GM12878 (cell line): ENCODE measurements around the gene DBNL.
"Not testable (repeated sequence)": the region's sequence is repeated elsewhere in the genome, so short reads cannot be mapped to it uniquely, and the experiment has no call there.

Experiments used
- CTCF ChIP-seq, 3 experiments: IDR thresholded peaks in 2 of 3; conservative IDR thresholded peaks in 1 of 3; 2 replicates each; pipeline ENCODE4 v1.5.1; 2011; ENCODE audit warnings: low read depth in 3 of 3, low read length in 3 of 3, mild to moderate bottlenecking in 3 of 3, control low read depth in 2 of 3, moderate library complexity in 2 of 3, inconsistent platforms in 1 of 3, mixed read lengths in 1 of 3; ENCODE audit not compliant: control insufficient read depth in 2 of 3, insufficient read depth in 1 of 3; ENCODE audit errors: extremely low read depth in 1 of 3
- PAX8 ChIP-seq: fragments of 450-650 bp; IDR thresholded peaks from 2 replicates; pipeline ENCODE4 v1.6.1; 2017; ENCODE audit warnings: mild to moderate bottlenecking, moderate library complexity
- SMC3 ChIP-seq: IDR thresholded peaks from 2 replicates; pipeline ENCODE4 v1.6.1; 2011; ENCODE audit warnings: low read length, improper control_type of control experiment, borderline replicate concordance

- TF ChIP-seq PAX8; SMC3; CTCF (IDR thresholded peaks at IDR 0.05 in 2 of 3, conservative IDR thresholded peaks at IDR 0.05 in 1 of 3; ENCODE audit: control insufficient read depth in 2 of 3, extremely low read depth in 1 of 3, insufficient read depth in 1 of 3, low read depth in 3 of 3, low read length in 3 of 3): not testable (repeated sequence)
These were observed 21.6 kb upstream of the DBNL start for GRCh38 chr7:44022796-44023467.
